Parathyroid adenoma (tissue), 2 donors: ENCODE results near the gene LRRC8C.

Experiments used
- H2AFZ ChIP-seq: fragments of 300-600 bp; sonication (generic); one replicate; pipeline ENCODE4 v1.7.0; 2017; ENCODE audit warnings: antibody characterized with exemption, mild to moderate bottlenecking
- H3K27ac ChIP-seq: fragments of 300-600 bp; sonication (generic); one replicate; pipeline ENCODE4 v1.7.0; 2017
- H3K27me3 ChIP-seq: fragments of 300-600 bp; sonication (generic); one replicate; pipeline ENCODE4 v1.7.0; 2017; ENCODE audit warnings: low read length; ENCODE audit not compliant: control insufficient read depth, insufficient read depth
- H3K36me3 ChIP-seq: fragments of 300-600 bp; sonication (generic); one replicate; pipeline ENCODE4 v1.7.0; 2017; ENCODE audit warnings: low read length; ENCODE audit not compliant: control insufficient read depth, insufficient read depth
- H3K4me1 ChIP-seq: fragments of 300-600 bp; sonication (generic); one replicate; pipeline ENCODE4 v1.7.0; 2017; ENCODE audit warnings: control low read depth
- H3K4me2 ChIP-seq: fragments of 300-600 bp; sonication (generic); one replicate; pipeline ENCODE4 v1.7.0; 2017; ENCODE audit warnings: low read length
- H3K4me3 ChIP-seq: fragments of 300-600 bp; sonication (generic); one replicate; pipeline ENCODE4 v1.7.0; 2017; ENCODE audit warnings: low read depth, low read length
- H3K79me2 ChIP-seq: fragments of 300-600 bp; sonication (generic); one replicate; pipeline ENCODE4 v1.7.0; 2017; ENCODE audit warnings: control low read depth
- H3K9ac ChIP-seq: fragments of 300-600 bp; sonication (generic); one replicate; pipeline ENCODE4 v1.7.0; 2017; ENCODE audit warnings: mild to moderate bottlenecking
- H3K9me3 ChIP-seq: fragments of 300-600 bp; sonication (generic); one replicate; pipeline ENCODE4 v1.7.0; 2017; ENCODE audit warnings: low read length; ENCODE audit not compliant: control insufficient read depth
- TF ChIP-seq, protein P1 (sequence below): fragments of 300-600 bp; sonication (generic); IDR thresholded peaks from one replicate; pipeline ENCODE4 v1.7.0; 2017; ENCODE audit warnings: antibody characterized with exemption, mild to moderate bottlenecking
- donor health status: primary hyperparathyroidism.

Gene LRRC8C

DNA sequence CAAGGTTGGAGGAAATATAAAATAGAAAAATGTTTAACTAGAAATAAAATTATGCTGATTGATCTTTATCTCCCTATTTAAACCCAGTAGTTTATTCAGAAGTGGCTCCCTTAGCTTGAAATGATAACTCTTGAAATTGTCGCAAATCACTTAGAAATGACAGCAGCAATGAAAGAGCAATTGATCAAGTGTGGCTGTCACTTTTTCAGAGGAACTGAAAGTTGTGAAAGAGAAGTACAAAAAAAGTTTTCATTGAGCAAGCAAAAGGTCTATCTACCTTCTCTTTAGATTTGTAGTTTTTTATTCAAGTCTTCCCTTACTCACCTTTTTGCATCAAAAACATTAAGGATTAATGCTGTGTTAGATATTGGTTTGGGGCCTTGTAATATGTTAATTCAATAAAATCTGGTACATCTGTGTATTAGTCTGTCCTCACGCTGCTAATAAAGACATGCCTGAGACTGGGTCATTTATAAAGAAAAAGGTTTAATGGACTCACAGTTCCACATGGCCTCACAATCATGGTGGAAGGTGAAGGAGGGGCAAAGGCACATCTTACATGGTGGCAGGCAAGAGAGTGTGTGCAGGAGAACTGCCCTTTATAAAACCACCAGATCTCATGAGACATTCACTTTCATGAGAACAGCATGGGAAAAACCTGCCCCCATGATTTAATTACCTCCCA is 48.3 kb downstream of the LRRC8C start:
- no peaks in the 10 kb centered on the region for H3K9me3 ChIP-seq
- no peak overlapping the region for H3K9ac ChIP-seq
- H3K79me2 ChIP-seq, result no peaks in the 10 kb centered on the region
- no peaks in the 10 kb centered on the region for H3K4me1 ChIP-seq
- H3K4me3 ChIP-seq, result no peak overlapping the region
- no peak overlapping the region for H3K27ac ChIP-seq
- H3K36me3 ChIP-seq, result no peaks in the 10 kb centered on the region
- H2AFZ ChIP-seq, result no peak overlapping the region
- H3K4me2 ChIP-seq, result no peak overlapping the region
- TF ChIP-seq, protein P1, sequence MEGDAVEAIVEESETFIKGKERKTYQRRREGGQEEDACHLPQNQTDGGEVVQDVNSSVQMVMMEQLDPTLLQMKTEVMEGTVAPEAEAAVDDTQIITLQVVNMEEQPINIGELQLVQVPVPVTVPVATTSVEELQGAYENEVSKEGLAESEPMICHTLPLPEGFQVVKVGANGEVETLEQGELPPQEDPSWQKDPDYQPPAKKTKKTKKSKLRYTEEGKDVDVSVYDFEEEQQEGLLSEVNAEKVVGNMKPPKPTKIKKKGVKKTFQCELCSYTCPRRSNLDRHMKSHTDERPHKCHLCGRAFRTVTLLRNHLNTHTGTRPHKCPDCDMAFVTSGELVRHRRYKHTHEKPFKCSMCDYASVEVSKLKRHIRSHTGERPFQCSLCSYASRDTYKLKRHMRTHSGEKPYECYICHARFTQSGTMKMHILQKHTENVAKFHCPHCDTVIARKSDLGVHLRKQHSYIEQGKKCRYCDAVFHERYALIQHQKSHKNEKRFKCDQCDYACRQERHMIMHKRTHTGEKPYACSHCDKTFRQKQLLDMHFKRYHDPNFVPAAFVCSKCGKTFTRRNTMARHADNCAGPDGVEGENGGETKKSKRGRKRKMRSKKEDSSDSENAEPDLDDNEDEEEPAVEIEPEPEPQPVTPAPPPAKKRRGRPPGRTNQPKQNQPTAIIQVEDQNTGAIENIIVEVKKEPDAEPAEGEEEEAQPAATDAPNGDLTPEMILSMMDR, result no peak
- no peaks in the 10 kb centered on the region for H3K27me3 ChIP-seq

DNA sequence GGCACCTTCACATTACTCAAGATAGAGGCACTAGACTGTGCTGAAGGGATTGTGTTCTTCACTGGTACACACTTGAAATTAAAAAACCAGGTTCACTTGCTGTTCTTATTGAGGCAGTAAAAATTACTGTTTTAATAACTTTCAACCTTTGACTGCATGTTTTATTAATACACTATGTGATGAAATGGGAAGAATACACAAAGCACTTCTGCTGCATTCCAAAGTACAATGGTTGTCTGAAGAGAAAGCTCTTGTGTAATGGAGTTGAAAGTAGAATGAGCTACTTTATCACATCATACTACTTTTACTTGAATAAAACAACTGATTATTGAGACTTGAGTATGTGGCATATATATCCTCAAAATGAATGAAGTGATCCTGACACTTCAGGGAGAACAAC is 49.7 kb downstream of the LRRC8C start:
- H2AFZ ChIP-seq, result no peak overlapping the region
- no peak overlapping the region for H3K27ac ChIP-seq

DNA sequence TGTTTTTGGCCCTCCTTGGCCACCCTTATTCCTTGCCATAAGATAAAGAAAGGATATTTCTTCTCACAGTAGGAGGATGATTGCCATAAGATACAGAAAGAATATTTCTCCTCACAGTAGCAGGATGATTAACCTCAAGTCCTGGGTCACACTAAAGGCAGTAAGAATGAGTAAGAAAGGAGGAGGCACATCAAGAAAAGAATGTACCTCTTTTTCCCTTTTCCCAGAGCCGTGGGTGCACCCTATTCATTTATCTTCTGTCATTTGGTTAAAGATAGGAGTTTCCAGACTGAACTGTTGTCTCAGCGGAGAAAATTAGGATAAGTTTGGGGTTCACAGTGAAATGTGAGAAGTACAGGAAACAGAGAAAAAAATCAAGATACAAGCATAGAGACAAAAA is 52.5 kb downstream of the LRRC8C start:
- Histone ChIP-seq H3K9me3 (no peaks in the 10 kb centered on the region), H3K27ac (no peak overlapping the region), H3K9ac (no peak overlapping the region), H3K27me3 (no peaks in the 10 kb centered on the region), H3K79me2 (no peaks in the 10 kb centered on the region), H3K36me3 (no peaks in the 10 kb centered on the region), H3K4me1 (no peaks in the 10 kb centered on the region), H3K4me2 (no peak overlapping the region), H3K4me3 (no peak overlapping the region), H2AFZ (no peak overlapping the region)
- TF ChIP-seq, protein P1, result no peak

More for the DNA sequence above, 49.7 kb downstream of the LRRC8C start:
- Histone ChIP-seq H3K9ac (no peak overlapping the region), H3K79me2 (no peaks in the 10 kb centered on the region), H3K4me3 (no peak overlapping the region), H3K27me3 (no peaks in the 10 kb centered on the region), H3K4me1 (no peaks in the 10 kb centered on the region), H3K4me2 (no peak overlapping the region), H3K9me3 (no peaks in the 10 kb centered on the region), H3K36me3 (no peaks in the 10 kb centered on the region)
- TF ChIP-seq, protein P1, result no peak

DNA sequence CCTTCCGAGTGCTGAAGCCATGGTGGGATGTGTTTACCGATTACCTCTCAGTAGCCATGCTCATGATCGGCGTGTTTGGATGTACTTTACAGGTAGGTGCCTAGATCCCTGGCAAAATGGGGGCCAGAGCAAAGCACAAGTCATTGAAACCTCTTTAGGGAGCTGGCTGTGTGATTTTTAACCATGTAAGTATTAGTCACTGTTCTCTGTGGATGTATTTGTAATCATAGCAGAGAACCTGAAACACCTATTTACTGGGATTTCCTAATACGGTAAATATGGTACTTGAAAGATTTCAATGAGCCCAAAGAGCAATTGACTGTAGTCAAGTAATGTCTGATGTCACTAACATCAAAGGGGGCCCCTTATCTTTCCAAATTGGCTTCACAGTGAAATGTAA is 53.6 kb downstream of the LRRC8C start:
- Histone ChIP-seq H3K27me3 (no peaks in the 10 kb centered on the region), H3K9me3 (no peaks in the 10 kb centered on the region), H3K9ac (no peak overlapping the region), H3K79me2 (no peaks in the 10 kb centered on the region), H3K27ac (no peak overlapping the region), H3K36me3 (no peaks in the 10 kb centered on the region), H3K4me2 (no peak overlapping the region), H3K4me1 (no peaks in the 10 kb centered on the region), H2AFZ (no peak overlapping the region), H3K4me3 (no peak overlapping the region)
- TF ChIP-seq, protein P1, result no peak

DNA sequence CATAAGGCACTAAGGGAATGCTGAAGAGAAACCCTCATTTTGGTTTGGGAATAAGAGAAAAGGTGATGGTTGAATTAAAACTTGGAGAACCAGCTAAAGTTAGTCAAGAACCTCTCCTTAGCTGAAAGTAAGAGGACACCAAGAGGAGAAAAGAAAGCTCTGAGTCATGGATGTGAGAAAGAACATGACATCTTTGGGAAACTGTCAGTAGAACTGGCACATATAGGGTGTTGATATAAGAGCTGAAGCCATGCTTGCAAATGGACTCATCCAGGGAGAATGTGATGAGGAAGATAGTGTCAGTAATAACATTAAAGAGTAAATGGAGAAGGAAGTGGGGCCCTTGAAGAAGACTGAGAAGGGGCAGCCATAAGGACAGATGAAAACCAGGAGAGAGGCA is 54.3 kb downstream of the LRRC8C start:
- H3K79me2 ChIP-seq, result no peaks in the 10 kb centered on the region
- H3K36me3 ChIP-seq, result no peaks in the 10 kb centered on the region
- H3K27me3 ChIP-seq, result no peaks in the 10 kb centered on the region

More for the DNA sequence above, 54.3 kb downstream of the LRRC8C start:
- Histone ChIP-seq H3K9me3 (no peaks in the 10 kb centered on the region), H3K4me3 (no peak overlapping the region), H3K4me2 (no peak overlapping the region), H3K9ac (no peak overlapping the region), H3K4me1 (no peaks in the 10 kb centered on the region), H2AFZ (no peak overlapping the region), H3K27ac (no peak overlapping the region)
- TF ChIP-seq, protein P1, result no peak
